Kidney (tissue), 14 donors: Measurements from ENCODE around the gene DTNBP1. TPM values are rescaled to one million over a fixed set of nuclear protein-coding genes. Genes with fewer than 3 reads are reported as not detected.
A peak's percentile ranks its signal among the peaks of the same experiment; 100 is the strongest.

Experiments
- DNase-seq, 5 donors: peaks; one replicate each; pipeline ENCODE4 v3.0.0-alpha.2; 2013 to 2020
- FAIRE-seq: peaks from 2 replicates; lab custom pipeline; 2012; peaks lifted over from hg19 to GRCh38; lab: Jason Lieb, UNC
- H3K27ac ChIP-seq, 2 donors: one replicate each; pipeline ENCODE4 v1.7.0; 2013; ENCODE audit warnings: low read depth in 2 of 2, low read length in 2 of 2, inconsistent platforms in 1 of 2
- H3K27me3 ChIP-seq: one replicate; pipeline ENCODE4 v1.7.1; 2013; ENCODE audit warnings: low read length, inconsistent platforms; ENCODE audit not compliant: control insufficient read depth, insufficient read depth
- H3K36me3 ChIP-seq, 3 donors: one replicate each; pipeline versions ENCODE4 v1.7.0 to v1.7.1; 2013; ENCODE audit warnings: low read length in 3 of 3, control low read depth in 1 of 3, inconsistent platforms in 1 of 3; ENCODE audit not compliant: insufficient read depth in 3 of 3, control insufficient read depth in 2 of 3
- H3K4me1 ChIP-seq, 3 donors: one replicate each; pipeline versions ENCODE4 v1.7.0 to v1.7.1; 2013; ENCODE audit warnings: low read length in 3 of 3, inconsistent platforms in 1 of 3, low read depth in 1 of 3; ENCODE audit not compliant: control insufficient read depth in 2 of 3, insufficient read depth in 2 of 3
- H3K4me3 ChIP-seq, 3 donors: one replicate each; pipeline versions ENCODE4 v1.7.0 to v1.8.1; 2013; ENCODE audit warnings: low read length in 3 of 3, control low read depth in 1 of 3, inconsistent platforms in 1 of 3
- H3K9ac ChIP-seq, 3 donors: one replicate each; pipeline versions ENCODE4 v1.7.0 to v1.7.1; 2013; ENCODE audit warnings: low read length in 3 of 3, control low read depth in 1 of 3, inconsistent platforms in 1 of 3
- H3K9me3 ChIP-seq, 3 donors: one replicate each; pipeline versions ENCODE4 v1.7.0 to v1.7.1; 2013; ENCODE audit warnings: low read length in 3 of 3, control low read depth in 1 of 3, inconsistent platforms in 1 of 3; ENCODE audit not compliant: control insufficient read depth in 2 of 3, insufficient read depth in 1 of 3
- CTCF ChIP-seq: IDR thresholded peaks from 3 replicates; pipeline ENCODE4 v1.5.1; 2012; ENCODE audit warnings: mild to moderate bottlenecking, moderate library complexity, borderline replicate concordance; ENCODE audit not compliant: insufficient read depth; ENCODE audit errors: extremely low read depth
- intact Hi-C: fragments of 100-400 bp; cut with DNase I; formaldehyde crosslinking; loops from one replicate; pipeline ENCODE4 v1.11.1; 2022
- polyA plus RNA-seq: library from polyadenylated mRNA; stranded (reverse); fragments of 350-450 nt; fragmentation: Illumina TruSeq; extraction: RNeasy Lipid Tissue Mini Kit (QIAGEN cat#74804); gene quantifications from one replicate; pipeline ENCODE4 v1.2.3, GENCODE V29; 2014; ENCODE audit warnings: low read depth, low replicate concordance; ENCODE audit not compliant: insufficient read depth
- total RNA-seq: library from RNA; stranded (reverse); fragmentation: NEBNext Ultra II Directional; extraction: Animal tissue kit (Norgen Biotek cat#: 25700); gene quantifications from one replicate; pipeline ENCODE4 v1.2.1, GENCODE V29; 2021
- donor health status: control.
- donor health status: control.
- donor health status: control.
- donor health status: control.
- donor health status: control.
- donor health status: DM: yes; HTN: yes; CAD: no.
- donor health status: Normal renal cell carcinoma (clear cell type).

Gene DTNBP1
- total and polyA plus RNA-seq, 2 donors from 2014 or later: 25.2 to 36.2 TPM

GRCh38 chr6:15665237-15665636 is 2.4 kb upstream of the DTNBP1 start:
- H3K27me3 ChIP-seq: no peaks in the 10 kb centered on the region
- H3K9ac ChIP-seq: no peak overlapping the region
- no peaks in the 10 kb centered on the region for H3K36me3 ChIP-seq
- no peaks in the 10 kb centered on the region for H3K9me3 ChIP-seq
- FAIRE-seq (no peak), DNase-seq (no peak)
- no peak overlapping the region for H3K27ac ChIP-seq
- TF ChIP-seq CTCF: no peak
- H3K4me3 ChIP-seq: no peak overlapping the region
- intact Hi-C loops: no loop called here
- H3K4me1 ChIP-seq: peaks cover 0 to 6% (median 3%) of the 10 kb centered on the region in 3 donors

- TF ChIP-seq CTCF: no peak
- DNase-seq (no peak), FAIRE-seq (no peak)
- Histone ChIP-seq H3K9me3 (no peaks in the 10 kb centered on the region), H3K36me3 (no peaks in the 10 kb centered on the region), H3K27ac (no peak overlapping the region), H3K9ac (peak overlapping the region in 1 of 3 donors; percentile 21), H3K4me3 (peak overlapping the region; percentile 18 to 77 (median 43)), H3K4me1 (peaks cover 0 to 6% (median 3%) of the 10 kb centered on the region in 3 donors), H3K27me3 (no peaks in the 10 kb centered on the region)
- intact Hi-C loops: no loop called here
Observed at GRCh38 chr6:15663130-15663871, 473 bp upstream of the DTNBP1 start.

GRCh38 chr6:15661853-15662325 is 939 bp downstream of the DTNBP1 start:
- Histone ChIP-seq H3K27me3 (no peaks in the 10 kb centered on the region), H3K27ac (peak overlapping the region; percentile 79 to 80), H3K9me3 (no peaks in the 10 kb centered on the region), H3K9ac (peak overlapping the region; percentile 9 to 80 (median 79)), H3K36me3 (no peaks in the 10 kb centered on the region), H3K4me3 (peak overlapping the region; percentile 53 to 79 (median 77)), H3K4me1 (peaks cover 0 to 6% (median 3%) of the 10 kb centered on the region in 3 donors)
- FAIRE-seq (no peak), DNase-seq (peak in 2 of 5 donors; percentile 54 to 57)
- intact Hi-C loops: no loop called here
- no peak for TF ChIP-seq CTCF
